ENCODE results near the gene MICAL3.

Gene MICAL3

DNA sequence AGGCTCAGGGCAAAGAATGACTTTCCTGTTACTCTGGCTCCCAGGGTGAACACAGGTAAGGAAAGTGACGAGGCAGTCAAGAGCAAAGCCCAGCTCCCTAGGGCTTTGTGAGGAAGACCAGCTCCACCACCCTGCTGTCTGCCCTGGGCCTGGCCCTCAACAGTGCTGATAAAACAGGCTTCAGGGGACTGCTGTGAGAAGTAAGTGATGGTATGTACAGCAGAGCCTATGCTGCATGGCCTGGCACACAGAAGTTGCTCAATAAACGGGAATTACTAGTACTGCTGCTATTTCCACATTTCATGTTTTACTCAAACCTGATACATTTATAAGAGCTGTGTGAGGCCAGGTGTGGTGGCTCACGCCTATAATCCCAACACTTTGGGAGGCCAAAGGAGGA is 50.3 kb downstream of the MICAL3 start:
- Histone ChIP-seq H3K4me1 (ENCODE audit: control insufficient read depth, insufficient read depth, low read length) (peaks cover 9% of the 10 kb centered on the region), H3K27me3 (ENCODE audit: control insufficient read depth, insufficient read depth, low read length) (no peaks in the 10 kb centered on the region), H3K9me3 (ENCODE audit: control insufficient read depth, insufficient read depth, low read length) (no peaks in the 10 kb centered on the region), H3K4me3 (ENCODE audit: low read depth, low read length) (no peak overlapping the region), H3K36me3 (ENCODE audit: control insufficient read depth, insufficient read depth, low read length) (no peaks in the 10 kb centered on the region), H3K9ac (ENCODE audit: low read depth, low read length) (no peak overlapping the region)

DNA sequence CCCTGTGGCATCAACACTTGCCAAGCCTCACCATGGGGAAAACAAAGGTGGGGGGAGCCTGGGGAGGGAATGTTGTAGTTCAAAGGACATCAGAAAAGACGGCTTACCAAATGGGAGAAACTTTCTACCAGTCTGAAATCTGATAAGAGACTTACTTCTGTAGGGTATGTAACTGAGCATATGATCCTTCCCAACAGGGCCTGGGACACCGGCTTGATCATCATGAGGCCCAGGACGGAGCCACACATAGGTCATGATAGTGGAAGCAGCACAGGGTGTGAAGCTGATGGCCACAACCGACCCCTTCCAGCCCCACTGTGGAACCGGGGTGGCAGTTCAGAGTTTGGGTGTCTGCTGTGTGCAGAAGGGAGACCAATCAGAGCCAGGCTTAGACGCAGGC is 51.1 kb downstream of the MICAL3 start:
- peaks cover 9% of the 10 kb centered on the region for H3K4me1 ChIP-seq (ENCODE audit: control insufficient read depth, insufficient read depth, low read length)

GRCh38 chr22:17972385-17973191 is 51.8 kb downstream of the MICAL3 start:
- Histone ChIP-seq H3K4me1 (ENCODE audit: control insufficient read depth, insufficient read depth, low read length) (peaks cover 9% of the 10 kb centered on the region), H3K9me3 (ENCODE audit: control insufficient read depth, insufficient read depth, low read length) (no peaks in the 10 kb centered on the region), H3K4me3 (ENCODE audit: low read depth, low read length) (no peak overlapping the region), H3K27me3 (ENCODE audit: control insufficient read depth, insufficient read depth, low read length) (no peaks in the 10 kb centered on the region), H3K36me3 (ENCODE audit: control insufficient read depth, insufficient read depth, low read length) (no peaks in the 10 kb centered on the region), H3K9ac (ENCODE audit: low read depth, low read length) (no peak overlapping the region)

More for the DNA sequence above, 51.1 kb downstream of the MICAL3 start:
- H3K9ac ChIP-seq (ENCODE audit: low read depth, low read length), result no peak overlapping the region
- H3K36me3 ChIP-seq (ENCODE audit: control insufficient read depth, insufficient read depth, low read length), result no peaks in the 10 kb centered on the region
- H3K9me3 ChIP-seq (ENCODE audit: control insufficient read depth, insufficient read depth, low read length), result no peaks in the 10 kb centered on the region
- no peaks in the 10 kb centered on the region for H3K27me3 ChIP-seq (ENCODE audit: control insufficient read depth, insufficient read depth, low read length)
- H3K4me3 ChIP-seq (ENCODE audit: low read depth, low read length), result no peak overlapping the region

- peaks cover 9% of the 10 kb centered on the region for H3K4me1 ChIP-seq (ENCODE audit: control insufficient read depth, insufficient read depth, low read length)
- no peak overlapping the region for H3K9ac ChIP-seq (ENCODE audit: low read depth, low read length)
- no peak overlapping the region for H3K4me3 ChIP-seq (ENCODE audit: low read depth, low read length)
Measured at GRCh38 chr22:17971711-17972110, 52.6 kb downstream of the MICAL3 start.

DNA sequence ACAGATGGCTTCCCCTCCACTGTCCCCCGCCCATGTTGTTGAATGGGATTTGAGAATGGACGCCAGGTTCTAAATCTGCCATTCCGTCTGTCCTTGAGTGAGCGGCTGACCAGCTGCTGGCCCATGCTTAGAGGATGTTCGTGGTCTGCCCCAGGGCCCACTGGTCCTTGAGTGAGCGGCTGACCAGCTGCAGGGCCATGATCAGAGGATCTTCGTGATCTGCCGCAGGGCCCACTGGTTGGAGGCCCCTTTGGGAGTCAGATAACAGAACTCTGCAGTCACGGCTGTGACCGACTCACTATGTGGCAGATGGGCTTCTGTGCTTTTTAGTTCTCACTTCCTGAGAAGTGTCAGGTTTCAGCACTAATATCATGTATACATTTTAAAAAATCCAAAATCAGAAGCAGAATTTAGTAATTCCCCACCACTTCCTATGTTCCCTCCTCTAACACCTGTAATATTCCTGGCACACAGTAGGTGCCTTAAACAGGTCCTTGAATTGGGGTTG is 54.1 kb downstream of the MICAL3 start:
- H3K27me3 ChIP-seq (ENCODE audit: control insufficient read depth, insufficient read depth, low read length), result no peaks in the 10 kb centered on the region
- no peak overlapping the region for H3K9ac ChIP-seq (ENCODE audit: low read depth, low read length)
- no peak overlapping the region for H3K4me3 ChIP-seq (ENCODE audit: low read depth, low read length)
- no peaks in the 10 kb centered on the region for H3K9me3 ChIP-seq (ENCODE audit: control insufficient read depth, insufficient read depth, low read length)
- H3K36me3 ChIP-seq (ENCODE audit: control insufficient read depth, insufficient read depth, low read length), result no peaks in the 10 kb centered on the region
- peaks cover 9% of the 10 kb centered on the region for H3K4me1 ChIP-seq (ENCODE audit: control insufficient read depth, insufficient read depth, low read length)

More at GRCh38 chr22:17971711-17972110, 52.6 kb downstream of the MICAL3 start:
- Histone ChIP-seq H3K9me3 (ENCODE audit: control insufficient read depth, insufficient read depth, low read length) (no peaks in the 10 kb centered on the region), H3K36me3 (ENCODE audit: control insufficient read depth, insufficient read depth, low read length) (no peaks in the 10 kb centered on the region), H3K27me3 (ENCODE audit: control insufficient read depth, insufficient read depth, low read length) (no peaks in the 10 kb centered on the region)

DNA sequence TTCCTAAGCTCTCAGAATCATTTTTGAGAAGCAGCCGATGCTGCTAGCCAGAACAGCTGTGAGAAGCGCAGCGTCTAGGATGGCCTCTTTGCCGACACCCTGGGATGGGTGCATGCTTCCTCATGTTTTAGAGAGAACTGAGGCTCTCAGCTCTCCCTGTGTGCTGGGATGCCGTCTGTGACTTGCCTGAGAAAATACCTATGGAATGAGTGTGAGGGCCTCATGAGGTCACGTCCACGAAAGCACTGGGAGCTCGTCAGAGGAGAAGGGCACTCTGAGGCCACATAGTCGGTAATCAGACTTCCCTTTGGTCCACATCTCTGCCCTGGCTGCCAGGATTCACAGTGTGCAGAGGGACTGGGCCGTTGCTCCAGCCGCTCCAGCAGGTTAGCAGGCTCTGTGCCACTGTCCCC is 54.7 kb downstream of the MICAL3 start:
- no peaks in the 10 kb centered on the region for H3K27me3 ChIP-seq (ENCODE audit: control insufficient read depth, insufficient read depth, low read length)
- H3K4me3 ChIP-seq (ENCODE audit: low read depth, low read length), result no peak overlapping the region
- H3K9ac ChIP-seq (ENCODE audit: low read depth, low read length), result no peak overlapping the region
- peaks cover 9% of the 10 kb centered on the region for H3K4me1 ChIP-seq (ENCODE audit: control insufficient read depth, insufficient read depth, low read length)
- H3K36me3 ChIP-seq (ENCODE audit: control insufficient read depth, insufficient read depth, low read length), result no peaks in the 10 kb centered on the region
- H3K9me3 ChIP-seq (ENCODE audit: control insufficient read depth, insufficient read depth, low read length), result no peaks in the 10 kb centered on the region

DNA sequence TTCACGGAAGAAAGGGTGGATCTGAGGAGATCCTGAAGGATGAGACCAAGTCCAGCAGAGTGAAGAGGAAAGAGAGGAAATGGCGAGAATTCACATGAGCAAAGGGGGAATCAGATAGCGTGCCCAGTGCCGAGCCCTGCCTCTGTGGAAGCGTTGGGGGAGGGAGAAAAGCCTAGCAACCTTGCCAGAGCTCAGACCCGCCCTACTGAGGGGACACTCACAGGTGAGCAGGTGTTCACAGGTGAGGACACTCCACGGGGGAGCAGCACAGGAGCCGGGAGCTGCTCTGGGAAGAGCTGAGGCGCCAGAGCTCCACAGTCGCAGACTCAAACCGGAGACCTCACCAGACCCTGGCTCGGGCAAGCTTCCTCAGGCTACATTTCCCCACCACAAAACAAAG is 56.2 kb downstream of the MICAL3 start:
- H3K27me3 ChIP-seq (ENCODE audit: control insufficient read depth, insufficient read depth, low read length), result no peaks in the 10 kb centered on the region
- no peaks in the 10 kb centered on the region for H3K36me3 ChIP-seq (ENCODE audit: control insufficient read depth, insufficient read depth, low read length)
- H3K4me1 ChIP-seq (ENCODE audit: control insufficient read depth, insufficient read depth, low read length), result peaks cover 9% of the 10 kb centered on the region
- H3K4me3 ChIP-seq (ENCODE audit: low read depth, low read length), result no peak overlapping the region
- H3K9me3 ChIP-seq (ENCODE audit: control insufficient read depth, insufficient read depth, low read length), result no peaks in the 10 kb centered on the region
- no peak overlapping the region for H3K9ac ChIP-seq (ENCODE audit: low read depth, low read length)

DNA sequence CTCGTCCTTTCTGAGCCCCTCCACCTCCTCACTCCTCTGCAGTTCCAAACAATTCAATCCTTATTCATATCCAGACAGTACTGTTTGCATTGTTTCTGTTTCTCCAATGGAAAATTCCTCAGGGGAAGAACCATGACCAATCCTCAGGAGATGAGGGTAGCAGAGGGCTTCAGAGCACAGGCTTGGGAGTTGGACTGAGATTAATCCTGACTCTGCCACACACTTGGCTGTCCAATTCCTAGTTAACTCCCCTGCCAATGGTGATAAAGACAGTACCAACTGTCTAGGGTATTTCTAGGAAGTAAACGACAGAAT is 58.0 kb downstream of the MICAL3 start:
- Histone ChIP-seq H3K9me3 (ENCODE audit: control insufficient read depth, insufficient read depth, low read length) (no peaks in the 10 kb centered on the region), H3K9ac (ENCODE audit: low read depth, low read length) (no peak overlapping the region), H3K36me3 (ENCODE audit: control insufficient read depth, insufficient read depth, low read length) (no peaks in the 10 kb centered on the region), H3K4me3 (ENCODE audit: low read depth, low read length) (no peak overlapping the region), H3K27me3 (ENCODE audit: control insufficient read depth, insufficient read depth, low read length) (no peaks in the 10 kb centered on the region), H3K4me1 (ENCODE audit: control insufficient read depth, insufficient read depth, low read length) (peaks cover 4% of the 10 kb centered on the region)

- Histone ChIP-seq H3K36me3 (ENCODE audit: control insufficient read depth, insufficient read depth, low read length) (no peaks in the 10 kb centered on the region), H3K27me3 (ENCODE audit: control insufficient read depth, insufficient read depth, low read length) (no peaks in the 10 kb centered on the region), H3K4me3 (ENCODE audit: low read depth, low read length) (no peak overlapping the region), H3K4me1 (ENCODE audit: control insufficient read depth, insufficient read depth, low read length) (peaks cover 8% of the 10 kb centered on the region), H3K9me3 (ENCODE audit: control insufficient read depth, insufficient read depth, low read length) (no peaks in the 10 kb centered on the region), H3K9ac (ENCODE audit: low read depth, low read length) (no peak overlapping the region)
Measured at GRCh38 chr22:17965538-17966402, 58.6 kb downstream of the MICAL3 start.

DNA sequence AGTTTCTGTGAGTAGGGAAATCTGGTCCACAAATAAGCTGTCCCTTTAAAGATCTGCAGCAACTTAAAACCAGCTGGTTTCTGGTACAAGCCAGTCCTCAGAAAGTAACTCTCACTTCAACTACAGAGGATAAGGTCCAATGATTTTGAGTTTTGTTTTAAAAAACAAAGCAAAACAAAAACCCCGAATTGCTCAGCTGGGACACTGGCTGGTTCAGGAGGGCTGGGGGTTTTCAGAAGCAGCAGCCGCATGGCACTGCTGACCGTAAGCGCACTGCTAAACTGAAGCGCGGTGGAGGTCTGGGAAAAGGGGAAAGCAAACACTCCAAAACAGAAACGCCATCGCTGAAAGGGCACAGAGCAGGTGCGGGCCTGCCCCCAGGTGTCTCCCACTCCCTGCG is 59.7 kb downstream of the MICAL3 start:
- no peaks in the 10 kb centered on the region for H3K36me3 ChIP-seq (ENCODE audit: control insufficient read depth, insufficient read depth, low read length)
- peaks cover 9% of the 10 kb centered on the region for H3K4me1 ChIP-seq (ENCODE audit: control insufficient read depth, insufficient read depth, low read length)
- no peaks in the 10 kb centered on the region for H3K27me3 ChIP-seq (ENCODE audit: control insufficient read depth, insufficient read depth, low read length)
- no peak overlapping the region for H3K9ac ChIP-seq (ENCODE audit: low read depth, low read length)
- H3K4me3 ChIP-seq (ENCODE audit: low read depth, low read length), result no peak overlapping the region
- H3K9me3 ChIP-seq (ENCODE audit: control insufficient read depth, insufficient read depth, low read length), result no peaks in the 10 kb centered on the region

DNA sequence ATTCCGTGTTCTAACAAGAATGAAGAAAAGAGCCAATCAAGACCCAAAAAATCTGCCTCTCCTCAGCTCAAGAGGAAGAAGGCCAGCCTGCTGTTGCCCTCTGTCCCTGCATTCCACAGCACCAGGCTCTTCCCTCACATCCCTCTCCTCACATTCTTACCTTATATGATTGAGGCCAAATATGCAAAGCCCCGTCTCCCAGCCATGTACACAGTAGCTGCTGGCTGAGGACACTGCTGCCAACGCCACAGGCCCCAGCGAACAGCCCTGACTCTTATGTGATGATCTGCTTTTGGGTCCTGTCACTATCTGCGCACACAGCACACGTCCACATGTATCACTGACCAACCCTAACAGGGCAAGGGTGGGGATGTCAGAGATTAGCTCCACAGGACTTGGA is 60.2 kb downstream of the MICAL3 start:
- no peak overlapping the region for H3K9ac ChIP-seq (ENCODE audit: low read depth, low read length)
- no peaks in the 10 kb centered on the region for H3K9me3 ChIP-seq (ENCODE audit: control insufficient read depth, insufficient read depth, low read length)
- H3K27me3 ChIP-seq (ENCODE audit: control insufficient read depth, insufficient read depth, low read length), result no peaks in the 10 kb centered on the region
- H3K36me3 ChIP-seq (ENCODE audit: control insufficient read depth, insufficient read depth, low read length), result no peaks in the 10 kb centered on the region
- H3K4me1 ChIP-seq (ENCODE audit: control insufficient read depth, insufficient read depth, low read length), result peaks cover 9% of the 10 kb centered on the region
- H3K4me3 ChIP-seq (ENCODE audit: low read depth, low read length), result no peak overlapping the region

DNA sequence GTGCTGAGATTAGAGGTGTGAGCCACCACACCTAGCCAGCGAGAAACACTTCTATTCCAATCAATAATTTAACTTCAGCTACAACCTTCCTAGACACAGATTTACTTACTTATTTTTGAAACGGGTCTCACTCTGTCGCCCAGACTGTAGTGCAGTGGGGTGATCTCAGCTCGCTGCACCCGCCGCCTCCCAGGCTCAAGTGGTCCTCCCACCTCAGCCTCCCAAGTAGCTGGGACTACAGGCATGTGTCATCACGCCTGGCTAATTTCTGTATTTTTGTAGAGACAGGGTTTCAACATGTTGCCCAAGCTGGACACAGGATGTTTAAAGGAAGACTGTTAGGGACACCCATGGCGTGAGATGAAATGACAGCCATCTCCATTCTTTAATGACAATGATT is 61.3 kb downstream of the MICAL3 start:
- peaks cover 9% of the 10 kb centered on the region for H3K4me1 ChIP-seq (ENCODE audit: control insufficient read depth, insufficient read depth, low read length)
- no peaks in the 10 kb centered on the region for H3K36me3 ChIP-seq (ENCODE audit: control insufficient read depth, insufficient read depth, low read length)

More for the DNA sequence above, 61.3 kb downstream of the MICAL3 start:
- H3K9me3 ChIP-seq (ENCODE audit: control insufficient read depth, insufficient read depth, low read length), result no peaks in the 10 kb centered on the region
- no peak overlapping the region for H3K4me3 ChIP-seq (ENCODE audit: low read depth, low read length)
- H3K9ac ChIP-seq (ENCODE audit: low read depth, low read length), result no peak overlapping the region
- H3K27me3 ChIP-seq (ENCODE audit: control insufficient read depth, insufficient read depth, low read length), result no peaks in the 10 kb centered on the region

Measured in iPS-15b (cell line).